NCI-H526 (cell line): ENCODE results near the gene SLC35G1.

Source experiments
- DNase-seq, 2 experiments: peaks; one replicate each; lab custom pipeline; 2025; lab: John Stamatoyannopoulos, UW

SLC35G1 gene

GRCh38 chr10:93879273-93879672 lies 14.5 kb upstream of the SLC35G1 start:
- DNase-seq: no peak

GRCh38 chr10:93894516-93895378 lies 969 bp downstream of the SLC35G1 start:
- no peak for DNase-seq

DNA sequence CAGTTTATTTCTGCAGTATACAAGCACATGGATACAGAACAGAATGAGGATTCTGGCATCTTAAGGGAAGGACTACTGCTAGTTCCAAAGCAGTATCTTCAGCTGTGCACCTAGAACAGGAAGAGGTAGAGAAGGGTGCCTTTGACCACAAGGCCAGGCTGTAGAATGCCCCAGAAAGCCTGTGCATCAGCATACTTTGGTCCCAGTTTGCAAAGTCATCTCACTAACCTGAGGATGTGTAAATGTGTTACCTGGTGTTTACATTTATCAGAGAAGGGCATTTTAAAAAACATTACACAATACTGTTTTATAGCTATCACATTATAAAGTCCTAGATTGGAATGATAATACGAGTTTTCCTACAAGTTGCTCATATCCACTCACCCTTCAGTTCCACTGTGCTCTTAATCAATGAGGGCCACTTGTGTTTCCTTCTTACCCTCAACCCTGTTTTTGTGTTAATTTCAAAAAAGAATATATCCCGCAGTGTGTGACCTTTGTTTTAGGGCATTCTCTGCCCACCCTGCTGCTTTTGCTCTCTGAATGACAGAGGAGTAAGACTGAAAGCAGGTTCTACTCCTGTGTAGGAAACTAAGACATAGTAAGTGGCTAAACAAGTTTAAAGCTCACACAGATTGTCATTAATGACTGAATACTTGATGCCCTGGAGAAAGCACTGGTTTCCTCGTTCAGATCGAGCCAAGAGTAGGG lies 3.4 kb downstream of the SLC35G1 start:
- DNase-seq: no peak

- no peak for DNase-seq
Observed at GRCh38 chr10:93899109-93899508, 5.3 kb downstream of the SLC35G1 start.

DNA sequence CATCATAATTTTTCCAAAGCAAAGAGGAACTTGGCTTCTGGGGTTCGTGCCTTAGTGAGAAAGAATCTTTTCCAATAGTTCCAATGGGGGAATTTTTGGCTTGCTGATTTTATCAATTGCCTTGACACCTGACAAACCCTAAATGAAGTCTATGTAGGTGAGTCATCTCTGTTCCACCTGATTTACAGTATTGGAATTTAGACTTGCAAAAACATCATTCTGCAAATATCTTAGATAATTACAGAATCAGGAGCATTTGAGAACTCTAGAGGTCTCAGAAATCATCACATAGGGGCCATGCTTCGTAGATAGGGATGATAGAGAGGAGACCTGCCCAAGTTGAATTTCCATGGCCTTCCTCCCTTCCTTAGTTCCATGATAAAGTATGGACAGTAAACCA lies 9.3 kb downstream of the SLC35G1 start:
- no peak for DNase-seq

DNA sequence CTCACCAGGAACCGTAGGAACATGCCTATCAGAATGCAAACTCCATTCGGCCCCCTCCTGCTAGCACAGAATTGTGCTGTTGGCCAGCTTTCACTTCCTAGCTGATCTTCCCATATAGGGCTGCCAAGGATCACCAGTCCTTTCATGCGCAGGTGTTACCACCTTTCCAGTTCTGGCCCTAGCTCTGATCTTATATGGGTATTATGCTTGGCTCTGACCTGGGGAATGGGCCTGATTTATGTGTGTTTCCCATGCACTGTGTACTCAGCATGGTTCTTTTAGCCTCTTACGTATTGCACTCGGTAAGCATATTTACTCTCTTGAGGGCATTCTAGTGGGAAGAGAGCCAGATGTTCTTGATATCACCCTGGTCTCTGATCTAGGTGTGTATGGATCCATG lies 11.1 kb downstream of the SLC35G1 start:
- DNase-seq: no peak

DNA sequence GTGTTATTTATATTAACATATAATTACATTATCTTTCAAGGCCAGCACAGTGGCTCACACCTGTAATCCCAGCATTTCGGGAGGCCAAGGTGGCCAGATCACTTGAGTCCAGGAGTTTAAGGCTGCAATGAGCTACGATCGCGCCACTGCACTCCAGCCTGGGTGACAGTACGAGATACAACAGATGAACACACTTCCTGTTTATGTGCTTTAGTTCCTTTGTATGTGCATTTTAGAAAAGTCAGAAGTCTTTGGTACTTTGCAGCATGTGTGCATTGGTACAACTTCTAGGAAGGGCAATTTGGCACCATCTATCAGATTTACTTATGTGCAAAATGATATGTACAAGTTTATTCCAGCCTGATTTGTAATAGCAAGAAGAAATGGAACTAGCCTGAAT lies 13.3 kb downstream of the SLC35G1 start:
- DNase-seq: no peak

- DNase-seq: no peak
Observed at GRCh38 chr10:93911866-93912265, 18.1 kb downstream of the SLC35G1 start.

DNA sequence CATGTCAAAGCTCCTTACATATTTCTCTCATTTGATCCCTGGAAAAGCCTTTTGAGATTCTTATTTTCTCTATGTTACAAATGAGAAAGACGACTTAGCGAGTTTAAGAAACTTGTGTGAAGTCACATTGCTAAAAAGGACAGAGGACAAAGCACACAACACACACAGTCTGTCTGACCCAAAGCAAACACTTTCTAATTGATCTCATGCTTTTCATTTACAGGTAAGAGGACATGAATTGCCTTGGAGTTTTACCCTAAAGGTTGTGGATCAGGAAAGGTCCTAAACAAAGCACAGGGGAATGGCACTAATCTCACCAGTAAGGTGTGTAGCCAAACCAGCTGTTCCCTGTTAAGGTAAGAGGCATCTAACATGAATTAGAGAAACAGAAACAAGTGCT lies 18.7 kb downstream of the SLC35G1 start:
- DNase-seq: no peak

GRCh38 chr10:93913706-93914105 lies 19.9 kb downstream of the SLC35G1 start:
- DNase-seq: no peak

DNA sequence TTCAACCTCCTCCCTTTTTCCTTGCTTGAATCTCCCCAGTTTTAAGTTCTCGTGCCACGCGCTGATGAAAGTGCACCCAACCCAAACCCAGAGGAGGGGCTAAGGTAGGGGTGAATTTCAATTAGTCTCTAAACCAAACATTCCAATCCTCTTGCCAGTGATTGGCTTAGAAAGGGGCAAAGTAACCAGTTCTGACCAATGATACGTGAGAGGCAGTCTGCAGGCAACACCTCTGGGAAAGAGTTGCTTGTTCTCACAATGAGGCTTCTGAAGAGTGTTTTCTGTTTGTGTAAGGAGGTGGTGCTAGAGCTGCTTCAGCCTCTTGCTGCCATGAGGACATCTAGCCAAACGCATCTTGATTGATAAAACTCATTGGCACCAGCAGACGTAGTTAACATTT lies 21.8 kb downstream of the SLC35G1 start:
- DNase-seq: no peak

DNA sequence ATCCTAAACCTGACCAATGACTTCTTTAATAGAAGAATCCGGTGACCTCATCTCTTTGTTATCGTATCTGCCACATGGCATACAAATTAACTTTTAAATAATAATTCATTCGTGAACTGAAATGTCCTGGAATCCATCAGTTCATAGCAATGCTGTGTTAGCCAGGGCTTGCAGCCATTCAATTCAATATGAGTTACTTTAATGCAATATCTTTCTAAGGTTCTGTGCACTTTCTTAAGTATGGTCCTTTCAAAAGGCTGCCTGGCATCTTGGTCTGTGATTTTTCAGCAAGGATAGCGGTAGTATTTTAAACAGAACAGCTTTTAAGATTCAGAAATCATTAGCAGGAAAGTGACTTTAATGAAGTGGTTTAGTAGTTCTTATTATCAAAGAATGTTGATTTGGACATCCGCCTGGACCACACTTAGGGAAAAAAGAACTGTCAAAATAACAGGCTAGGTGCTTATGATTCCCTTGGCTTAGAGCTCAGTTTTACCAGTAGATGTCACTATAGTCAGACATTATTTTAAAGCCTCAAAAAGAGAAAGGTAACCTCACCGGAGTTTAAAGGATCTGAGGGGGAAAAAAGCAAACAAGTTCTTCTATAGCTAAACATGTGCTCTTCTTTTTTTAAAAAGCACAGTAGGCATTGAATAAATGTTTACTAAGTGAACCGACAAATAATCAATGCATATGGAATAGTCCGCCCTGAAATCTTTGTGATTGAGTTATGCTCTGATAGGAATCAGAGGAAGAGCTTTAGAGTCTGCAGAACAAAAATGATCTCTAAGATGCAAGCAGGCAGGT lies 22.7 kb downstream of the SLC35G1 start:
- DNase-seq: peak in 1 of 2 experiments; percentile 36

DNA sequence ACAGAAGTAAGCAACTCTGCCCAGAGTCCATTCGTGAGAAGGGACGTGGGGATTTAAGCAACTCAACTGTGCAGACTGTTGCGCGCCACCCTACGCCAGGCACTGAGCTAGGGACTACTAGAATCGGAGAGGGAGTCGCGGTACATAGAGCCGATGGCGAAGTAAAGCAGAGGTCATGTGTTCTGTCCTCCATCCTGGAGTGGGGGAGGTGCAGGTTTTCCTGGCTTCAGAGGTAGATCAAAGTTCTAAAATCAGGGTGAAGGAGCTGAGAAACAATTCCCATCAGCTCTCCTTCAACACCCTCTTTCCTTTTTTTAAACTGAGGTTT lies 23.2 kb downstream of the SLC35G1 start:
- no peak for DNase-seq

- DNase-seq: no peak
Observed at GRCh38 chr10:93917821-93918220, 24.0 kb downstream of the SLC35G1 start.

DNA sequence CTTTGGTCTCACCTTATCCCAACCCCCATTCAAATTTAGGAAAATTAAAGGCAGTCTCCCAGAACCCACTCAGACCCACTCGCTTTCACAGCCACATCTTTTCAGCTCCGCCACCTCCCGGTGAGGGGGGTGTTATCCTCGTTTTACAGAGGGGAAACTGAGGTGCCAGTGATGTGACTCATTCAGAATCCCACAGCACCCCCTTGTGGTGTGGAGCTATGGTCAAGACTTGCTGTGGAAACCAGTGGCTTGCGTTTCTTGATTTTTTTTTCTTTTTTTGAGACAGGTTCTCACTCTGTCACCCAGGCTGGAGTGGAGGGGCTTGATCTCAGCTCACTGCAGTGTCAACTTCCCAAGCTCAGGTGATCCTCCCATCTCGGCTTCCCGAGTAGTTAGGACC lies 27.6 kb downstream of the SLC35G1 start:
- DNase-seq: peak; percentile 2 to 25

DNA sequence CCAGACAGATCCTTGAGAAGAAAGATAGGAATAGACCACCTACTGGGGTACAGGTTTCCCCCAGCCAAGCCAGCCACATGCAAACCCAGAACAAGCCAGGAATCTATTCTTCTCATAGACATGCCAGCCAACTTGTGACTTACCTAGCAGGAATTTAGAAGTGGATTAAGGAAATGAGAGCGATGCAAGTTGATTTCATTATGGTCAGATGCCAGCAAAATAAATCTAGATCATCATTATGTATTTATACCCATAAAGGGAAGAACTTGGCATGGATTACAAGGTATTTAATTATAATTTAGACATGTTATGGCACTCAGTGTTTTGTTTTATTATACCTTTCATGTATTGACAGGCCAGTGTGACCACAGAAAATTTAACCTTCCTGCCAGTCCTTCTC lies 32.8 kb downstream of the SLC35G1 start:
- DNase-seq: no peak

- no peak for DNase-seq
Observed at GRCh38 chr10:93938140-93938539, 44.4 kb downstream of the SLC35G1 start.

GRCh38 chr10:93940881-93941280 lies 47.1 kb downstream of the SLC35G1 start:
- DNase-seq: no peak

DNA sequence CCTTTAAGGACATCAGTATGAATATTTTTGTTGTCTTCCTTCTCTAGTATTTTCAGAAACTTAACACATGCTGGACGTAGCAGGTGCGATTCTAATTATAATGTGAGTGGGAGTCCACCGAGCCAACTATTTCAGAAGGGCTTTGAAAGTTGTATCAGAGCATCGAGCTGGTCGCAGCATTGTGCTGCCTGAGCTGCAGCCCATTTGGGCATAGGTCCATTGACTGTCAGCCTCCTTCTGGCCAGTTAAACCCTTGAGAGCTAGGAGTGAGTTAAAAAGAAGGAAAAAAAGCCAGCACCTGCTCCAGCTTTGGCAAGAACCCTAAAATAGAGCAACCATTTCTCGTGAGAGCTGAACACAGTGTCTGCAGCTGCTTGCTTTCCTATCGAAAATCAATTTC lies 47.8 kb downstream of the SLC35G1 start:
- DNase-seq: no peak

- DNase-seq: no peak
Observed at GRCh38 chr10:93945819-93946218, 52.0 kb downstream of the SLC35G1 start.

- DNase-seq: no peak
Observed at GRCh38 chr10:93947055-93947454, 53.3 kb downstream of the SLC35G1 start.

DNA sequence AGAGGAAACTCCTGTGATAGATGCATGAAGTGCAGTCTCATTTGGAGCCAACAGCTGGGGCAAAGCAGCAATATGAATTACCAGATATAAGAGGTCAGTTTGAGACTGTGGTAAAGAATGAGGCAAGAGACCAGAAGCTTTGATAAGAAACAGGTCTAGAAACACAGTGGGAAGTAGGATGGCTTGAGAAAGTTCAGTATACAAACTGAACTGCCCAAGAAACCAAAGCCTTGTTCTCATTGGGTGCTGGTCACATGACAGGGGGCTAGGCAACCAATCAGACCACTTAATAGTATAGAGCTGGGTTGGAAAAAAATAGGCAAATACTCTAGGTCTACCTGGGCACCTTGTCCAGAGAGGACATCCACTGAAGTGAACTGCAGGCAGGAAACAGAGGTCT lies 53.7 kb downstream of the SLC35G1 start:
- DNase-seq: no peak

- DNase-seq: no peak
Observed at GRCh38 chr10:93951905-93952304, 58.1 kb downstream of the SLC35G1 start.
